SIG-M5 treated with dmso at 0.1 percent for 504 hours (cell line): ENCODE data around the gene SASH1.
"Not testable (repeated sequence)": the region's sequence is repeated elsewhere in the genome, so short reads cannot be mapped to it uniquely, and the experiment has no call there.

Experiments used
- DNase-seq: peaks from one replicate; lab custom pipeline; 2025; ENCODE audit not compliant: unreplicated experiment; lab: John Stamatoyannopoulos, UW

Gene SASH1

DNA sequence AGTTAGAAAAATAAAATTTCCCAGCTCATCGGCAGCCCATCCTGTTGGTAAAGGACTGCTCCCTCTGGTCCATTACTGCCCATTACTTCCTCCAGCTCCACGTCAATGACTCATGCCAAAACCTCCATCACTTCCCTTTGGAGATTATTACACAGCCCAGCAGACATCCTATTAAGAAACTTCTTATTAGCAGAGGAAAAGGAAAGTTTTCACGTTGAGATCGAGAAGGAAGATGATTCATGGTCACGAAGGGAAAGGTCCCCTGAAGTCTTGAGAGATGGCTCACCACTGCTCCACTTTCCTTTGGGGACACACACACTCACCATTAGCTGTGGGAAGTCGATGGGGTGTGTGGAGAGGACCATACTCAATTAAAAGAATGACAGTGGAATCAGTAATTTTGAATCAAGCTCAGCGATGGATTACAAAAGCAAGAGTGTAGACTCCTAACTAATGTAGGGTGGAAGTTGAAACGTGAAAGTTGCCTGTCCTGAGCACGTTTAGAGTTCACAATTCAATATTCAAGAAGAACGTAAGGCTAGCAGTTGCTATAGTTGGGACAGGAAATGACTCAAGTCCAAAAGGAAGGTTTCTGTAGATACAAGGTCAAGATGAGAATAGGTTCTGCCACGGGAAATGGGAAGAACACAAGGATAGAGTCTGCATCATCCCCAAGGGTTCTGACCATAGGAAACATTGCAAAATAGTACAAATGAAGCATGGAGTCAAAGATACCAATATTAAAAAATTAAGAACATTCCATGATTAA, 21.6 kb downstream of the SASH1 start:
- peak; percentile 78 for DNase-seq

DNA sequence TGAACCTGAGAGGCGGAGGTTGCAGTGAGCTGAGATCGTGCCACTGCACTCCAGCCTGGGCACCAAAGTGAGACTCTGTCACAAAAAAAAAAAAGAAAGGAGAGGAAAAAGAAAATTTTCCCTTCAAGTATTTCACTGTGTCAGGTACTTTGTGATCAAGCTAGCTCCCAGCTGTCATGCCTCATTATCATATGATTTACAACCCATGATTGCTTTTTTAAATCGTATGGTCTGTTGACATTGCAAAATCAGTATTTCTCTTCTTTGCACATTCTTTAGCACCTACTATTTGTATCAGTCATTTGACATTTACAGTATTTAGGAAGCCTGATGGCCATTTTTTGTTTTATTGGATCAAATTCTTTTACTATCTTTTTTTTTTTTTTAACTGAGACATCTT, 22.4 kb downstream of the SASH1 start:
- no peak for DNase-seq

DNA sequence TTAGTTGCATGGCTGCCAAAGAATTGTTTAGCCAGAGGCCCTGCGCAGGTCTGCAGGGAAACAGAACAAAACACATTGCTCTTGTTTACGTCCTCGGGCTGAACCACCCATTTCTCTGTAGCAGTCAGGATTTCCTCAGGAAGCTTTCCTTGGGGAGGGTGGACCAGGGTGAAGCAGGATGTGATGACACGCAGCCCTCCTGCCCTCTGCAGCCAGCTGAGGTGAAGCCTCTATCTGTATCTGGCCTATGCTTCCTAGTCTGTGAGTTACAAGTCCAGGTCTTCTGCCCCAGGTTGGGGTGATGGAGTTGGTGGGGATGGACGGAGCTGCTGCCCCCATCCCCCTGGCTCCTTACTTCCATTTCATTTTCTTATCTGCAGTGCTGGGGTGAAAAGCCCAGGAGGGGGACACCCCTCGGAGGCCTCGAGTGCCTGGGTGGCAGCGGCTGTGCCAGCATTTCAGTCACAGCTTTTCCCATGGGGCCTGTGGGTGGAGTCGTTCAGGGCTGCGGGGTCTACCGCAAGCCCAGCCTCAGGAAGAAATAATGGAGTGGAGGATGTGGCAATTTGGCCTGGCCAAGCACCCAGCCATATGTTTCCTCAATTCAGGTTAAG, 24.9 kb downstream of the SASH1 start:
- DNase-seq: peak; percentile 74

DNA sequence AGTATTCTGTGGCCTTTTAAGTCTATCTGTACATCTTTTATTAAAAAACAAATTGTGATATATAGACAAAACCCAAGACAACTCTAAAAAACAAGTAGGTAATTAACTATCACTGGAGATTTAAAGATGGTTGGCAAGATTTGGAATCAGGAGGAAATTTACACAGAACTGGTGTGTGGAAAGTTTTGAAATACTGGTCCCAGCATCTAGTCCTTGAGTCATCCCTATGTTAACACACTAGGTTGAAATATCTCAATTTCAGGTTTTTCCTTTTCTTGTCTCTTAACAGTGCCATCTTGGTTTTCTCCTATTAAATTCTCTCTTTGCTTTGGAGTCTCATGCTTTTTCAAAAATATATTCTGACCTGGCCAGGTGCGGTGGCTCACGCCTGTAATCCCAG, 27.5 kb downstream of the SASH1 start:
- DNase-seq: peak; percentile 50

DNA sequence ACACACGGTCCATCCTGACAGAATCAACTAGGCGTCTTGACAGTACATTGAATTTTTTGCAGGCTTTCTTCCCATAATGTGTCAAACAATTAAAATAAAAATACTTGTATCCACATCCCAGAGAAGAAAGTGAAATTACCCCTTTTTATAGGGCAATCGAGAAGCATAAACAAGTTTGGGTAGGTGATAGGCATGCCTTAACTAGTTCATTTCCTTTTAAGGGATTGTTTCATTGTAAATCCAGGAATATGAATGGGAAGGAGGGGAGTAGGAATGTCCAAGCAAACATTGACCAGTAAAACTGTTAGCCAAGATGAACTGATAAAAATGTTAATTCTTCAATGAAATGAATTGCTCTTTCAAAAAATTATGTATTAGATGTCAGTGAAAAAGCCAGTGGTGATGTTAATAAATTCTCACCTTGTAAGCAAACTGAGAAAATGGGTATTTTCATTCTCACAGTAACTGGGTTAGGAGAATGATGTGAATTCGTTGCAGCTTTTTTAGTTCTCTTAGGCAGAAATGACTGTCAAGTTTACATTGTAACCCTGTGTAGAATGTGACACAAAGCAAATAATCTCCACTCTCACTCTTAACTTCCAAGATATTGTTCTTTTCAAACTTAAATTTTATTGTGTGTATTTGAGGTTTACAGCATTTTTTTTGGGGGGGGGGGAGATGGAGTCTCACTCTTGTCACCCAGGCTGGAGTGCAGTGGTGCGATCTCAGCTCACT, 31.6 kb downstream of the SASH1 start:
- no peak for DNase-seq

DNA sequence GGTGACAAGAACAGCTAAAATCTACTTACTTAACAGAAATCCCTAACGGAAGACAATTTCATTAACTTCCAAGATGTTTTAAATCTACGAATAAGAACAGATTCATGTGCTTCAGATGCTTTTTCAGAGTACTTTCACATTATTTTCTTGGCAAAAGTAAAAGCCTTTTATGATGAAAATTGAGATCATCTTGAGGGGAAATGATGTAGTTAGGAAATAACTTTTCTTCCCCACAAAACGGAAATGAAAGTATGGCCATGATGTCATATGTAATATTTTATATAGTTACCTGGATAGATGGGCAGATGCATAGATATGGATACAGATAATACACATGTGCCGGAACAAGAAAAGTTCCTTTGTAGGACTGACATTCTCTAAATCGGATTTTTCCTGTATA, 32.8 kb downstream of the SASH1 start:
- DNase-seq: no peak

DNA sequence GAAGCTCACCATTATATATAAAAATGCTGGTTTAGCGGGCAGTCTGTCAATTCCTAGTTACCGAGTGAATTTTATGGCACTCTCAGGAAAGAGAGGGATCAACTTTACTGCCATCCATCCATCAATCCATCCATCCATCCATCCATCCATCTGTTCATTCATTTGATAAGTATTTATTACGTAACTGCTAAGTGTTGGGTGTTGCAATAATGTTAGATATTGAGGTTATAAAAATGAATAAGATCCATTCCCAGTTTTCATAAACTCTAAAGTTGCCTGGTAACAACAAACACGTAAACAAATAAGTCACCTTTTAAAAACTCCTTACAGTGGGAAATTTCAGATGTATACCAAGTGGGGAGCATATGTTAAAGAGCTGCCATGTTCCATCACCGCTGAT, 36.8 kb downstream of the SASH1 start:
- no peak for DNase-seq

DNA sequence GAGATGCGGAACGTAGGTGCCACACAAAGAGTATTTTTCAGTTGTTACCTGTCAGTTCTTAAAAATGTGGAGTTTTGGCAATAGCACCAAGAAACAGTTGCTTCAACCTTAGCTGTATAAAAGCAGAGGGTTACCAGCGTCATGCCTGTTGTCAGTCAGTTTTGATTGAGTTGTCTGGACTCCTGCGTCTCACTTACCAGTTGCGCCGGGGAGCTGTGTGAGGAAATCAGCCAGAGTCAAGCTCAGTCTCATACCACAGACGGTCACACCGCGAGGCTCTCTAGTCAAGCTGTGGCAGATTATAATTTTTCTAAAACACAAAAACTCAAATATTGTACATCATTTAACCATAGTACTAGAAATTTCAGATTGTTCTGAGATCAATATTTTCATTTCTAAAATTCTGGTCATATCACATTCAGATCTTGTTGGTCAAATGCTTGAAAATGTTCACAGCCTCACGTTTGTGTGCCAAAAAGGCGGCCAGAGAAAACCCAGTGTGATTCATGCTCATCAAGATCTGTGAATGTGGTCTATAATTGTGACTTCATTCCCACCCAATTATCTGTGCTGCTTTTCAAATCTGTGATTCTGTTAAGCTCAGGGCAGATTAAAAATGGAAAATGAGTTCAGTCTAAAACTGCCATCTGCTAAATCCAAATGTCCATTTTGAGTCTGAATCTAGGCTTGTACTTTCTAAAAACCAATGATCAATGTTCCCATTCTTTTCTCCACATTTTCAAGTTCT, 37.5 kb downstream of the SASH1 start:
- DNase-seq: peak; percentile 48

DNA sequence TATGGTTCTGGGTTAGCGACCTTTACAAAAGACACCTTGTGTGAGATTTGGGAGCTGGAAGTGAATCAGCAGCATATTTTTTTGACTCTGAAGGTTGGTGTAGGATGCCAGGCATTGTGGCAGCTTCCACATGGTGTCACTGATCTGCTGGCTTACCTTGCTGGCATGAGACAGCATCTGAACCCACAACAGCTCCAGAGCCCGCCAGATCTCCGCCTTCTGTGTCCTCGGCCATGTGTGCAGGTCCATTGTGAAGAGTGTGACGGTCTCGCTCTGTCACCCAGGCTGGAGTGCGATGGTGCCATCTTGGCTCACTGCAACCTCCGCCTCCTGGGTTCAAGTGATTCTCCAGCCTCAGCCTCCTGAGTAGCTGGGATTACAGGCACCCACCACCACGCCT, 39.4 kb downstream of the SASH1 start:
- DNase-seq: not testable (repeated sequence)

DNA sequence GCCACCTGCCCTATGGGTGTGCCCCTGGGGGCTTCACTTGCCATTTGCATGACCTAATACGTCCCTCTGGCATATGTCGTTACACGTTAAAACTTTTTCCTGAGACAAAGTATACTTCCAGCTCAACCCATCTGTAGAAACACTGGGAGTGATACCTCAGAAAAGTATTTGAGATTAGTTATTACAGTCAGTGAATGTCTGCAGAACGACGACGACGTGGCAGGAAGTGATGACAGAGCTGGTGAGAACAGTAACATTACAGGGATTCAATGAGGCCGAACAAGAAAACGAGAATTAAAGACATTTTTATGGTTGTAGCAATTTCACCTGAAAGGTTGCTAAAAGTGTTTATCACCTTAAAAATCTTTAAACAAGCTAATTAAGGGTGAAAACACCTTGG, 40.2 kb downstream of the SASH1 start:
- no peak for DNase-seq

DNA sequence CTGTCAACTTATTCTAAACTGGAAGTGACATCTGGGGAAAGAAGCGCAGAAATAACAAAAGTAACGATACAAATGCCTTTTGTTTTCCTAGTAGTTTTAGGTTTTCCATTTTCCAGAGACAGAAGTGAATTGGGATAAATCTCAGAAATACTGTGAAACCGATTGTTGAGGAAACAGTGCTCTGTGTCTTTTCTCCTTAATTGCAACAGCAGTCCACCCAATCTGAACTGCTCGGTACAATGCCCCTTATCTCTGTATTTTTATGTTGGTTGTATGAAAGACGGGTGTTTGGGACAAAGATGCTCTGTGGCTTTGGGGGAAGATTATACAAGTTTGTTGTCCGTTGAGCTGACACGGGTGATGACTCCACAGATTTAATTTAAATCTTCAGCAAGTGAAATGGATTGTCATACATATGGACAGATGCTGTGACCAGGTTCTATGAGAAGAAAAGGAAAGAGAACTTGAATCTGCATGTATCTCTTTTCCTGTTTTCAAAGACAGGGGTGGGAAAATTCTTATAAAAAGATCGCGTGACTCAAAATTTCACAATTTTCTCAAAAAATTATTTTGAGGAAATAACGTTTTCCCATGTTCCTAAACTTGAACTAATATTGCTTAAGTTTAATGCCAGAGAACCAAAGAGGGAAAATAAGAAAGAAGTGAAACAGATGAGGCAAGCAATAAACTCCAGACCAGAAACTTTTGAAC, 41.2 kb downstream of the SASH1 start:
- peak; percentile 90 for DNase-seq

DNA sequence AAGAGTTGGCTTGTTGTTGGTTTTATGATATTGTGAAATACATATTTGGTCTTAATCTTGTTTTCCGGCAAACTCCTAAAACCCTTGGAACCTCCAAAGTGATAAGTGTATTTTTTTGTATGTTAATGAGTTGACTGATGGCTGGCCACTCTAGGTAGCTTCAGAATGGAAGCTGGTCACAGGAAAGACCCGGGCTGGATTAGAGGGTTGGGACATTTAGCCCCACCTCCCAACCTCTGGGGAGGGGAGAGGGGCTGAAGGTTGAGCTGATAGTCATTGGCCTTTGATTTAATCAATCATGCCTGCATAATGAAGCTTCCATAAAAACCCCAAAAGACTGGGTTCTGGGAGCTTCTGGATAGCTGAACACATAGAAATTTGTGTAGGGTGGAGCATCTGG, 42.7 kb downstream of the SASH1 start:
- no peak for DNase-seq

DNA sequence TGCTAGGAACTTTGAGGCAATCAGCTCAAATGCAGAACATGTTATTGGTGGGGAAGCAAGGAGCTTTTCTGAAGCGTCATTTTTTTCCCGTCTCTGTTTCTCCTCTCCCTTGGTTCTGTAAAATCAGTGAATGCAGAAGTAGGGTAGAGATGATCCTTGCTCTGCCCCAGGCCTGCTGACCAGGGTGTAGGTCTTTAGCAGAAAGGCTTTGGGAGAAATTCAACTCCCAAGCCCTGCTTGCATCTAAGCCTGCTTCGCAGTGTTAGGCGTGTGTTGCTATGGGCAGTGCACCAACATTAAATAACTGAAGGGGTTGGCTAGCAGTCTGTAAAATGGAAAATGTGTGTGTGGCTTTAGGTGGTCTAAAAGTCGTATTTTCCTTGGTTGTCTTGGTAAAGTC, 45.9 kb downstream of the SASH1 start:
- DNase-seq: no peak

DNA sequence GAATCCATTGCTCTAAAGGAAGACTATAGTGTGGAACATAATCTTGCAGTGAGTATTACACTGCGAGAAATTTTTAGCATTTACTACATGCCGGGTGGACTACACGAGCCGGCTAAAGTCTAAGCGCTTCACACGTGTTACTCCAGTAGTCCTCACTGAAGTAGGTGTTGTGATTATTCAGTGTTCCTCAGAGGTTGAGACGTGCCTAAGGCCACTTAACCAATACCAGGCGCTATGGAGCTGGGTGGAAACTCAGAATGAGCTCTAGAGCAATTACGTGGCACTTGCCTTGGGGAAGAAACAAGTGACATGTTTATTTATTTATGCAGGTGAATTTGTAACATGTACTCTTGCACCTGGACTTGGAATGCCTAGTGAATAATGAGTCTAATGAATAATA, 46.4 kb downstream of the SASH1 start:
- DNase-seq: no peak

DNA sequence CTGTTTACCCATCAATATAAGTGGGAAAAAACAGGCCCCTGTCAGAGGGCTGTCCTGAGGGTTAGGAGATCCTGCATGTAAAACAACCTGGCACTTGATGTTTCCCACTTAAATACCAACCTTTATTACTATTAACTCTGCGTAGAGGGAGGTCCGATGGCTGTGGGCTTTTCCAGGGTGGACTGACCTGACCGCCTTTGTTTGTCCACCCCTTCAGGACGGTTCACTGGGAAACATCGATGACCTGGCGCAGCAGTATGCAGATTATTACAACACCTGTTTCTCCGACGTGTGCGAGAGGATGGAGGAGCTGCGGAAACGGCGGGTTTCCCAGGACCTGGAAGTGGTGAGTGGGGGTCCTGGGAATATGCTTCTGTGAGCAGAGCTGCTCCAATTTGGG, 47.3 kb downstream of the SASH1 start:
- no peak for DNase-seq

DNA sequence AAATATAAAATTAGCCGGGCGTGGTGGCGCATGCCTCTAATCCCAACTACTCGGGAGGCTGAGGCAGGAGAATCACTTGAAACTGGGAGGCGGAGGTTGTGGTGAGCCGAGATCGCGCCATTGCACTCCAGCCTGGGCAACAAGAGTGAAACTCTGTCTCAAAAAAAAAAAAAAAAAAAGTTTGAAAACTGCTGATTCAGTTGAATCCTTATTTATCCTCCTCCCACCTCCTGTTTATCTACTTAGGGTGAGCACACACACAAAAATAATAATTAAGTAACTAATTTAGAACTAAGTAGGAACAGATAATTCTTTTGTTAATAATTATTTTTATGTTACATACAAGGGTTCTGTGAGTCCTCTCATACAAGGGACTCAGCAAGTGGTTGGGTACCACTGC, 49.5 kb downstream of the SASH1 start:
- not testable (repeated sequence) for DNase-seq

DNA sequence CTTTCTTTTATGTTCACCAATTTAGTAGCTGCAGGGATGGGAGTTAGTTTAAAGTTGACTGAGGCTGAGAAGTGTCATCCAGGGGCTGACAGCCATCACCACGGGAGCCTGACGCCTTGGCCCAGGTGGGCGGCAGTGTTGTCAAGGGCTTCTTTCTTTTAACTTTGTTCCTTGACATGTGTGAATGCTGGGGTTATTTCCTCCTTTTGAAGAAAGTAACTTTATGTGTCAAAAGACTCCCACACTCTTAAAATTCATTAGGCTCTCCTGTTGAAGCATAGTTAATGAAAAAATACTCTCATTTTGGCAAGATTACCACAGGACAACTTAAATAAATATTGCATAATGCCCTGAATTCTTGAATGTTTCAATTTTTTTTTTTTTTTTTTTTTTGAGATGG, 50.0 kb downstream of the SASH1 start:
- peak; percentile 12 for DNase-seq

DNA sequence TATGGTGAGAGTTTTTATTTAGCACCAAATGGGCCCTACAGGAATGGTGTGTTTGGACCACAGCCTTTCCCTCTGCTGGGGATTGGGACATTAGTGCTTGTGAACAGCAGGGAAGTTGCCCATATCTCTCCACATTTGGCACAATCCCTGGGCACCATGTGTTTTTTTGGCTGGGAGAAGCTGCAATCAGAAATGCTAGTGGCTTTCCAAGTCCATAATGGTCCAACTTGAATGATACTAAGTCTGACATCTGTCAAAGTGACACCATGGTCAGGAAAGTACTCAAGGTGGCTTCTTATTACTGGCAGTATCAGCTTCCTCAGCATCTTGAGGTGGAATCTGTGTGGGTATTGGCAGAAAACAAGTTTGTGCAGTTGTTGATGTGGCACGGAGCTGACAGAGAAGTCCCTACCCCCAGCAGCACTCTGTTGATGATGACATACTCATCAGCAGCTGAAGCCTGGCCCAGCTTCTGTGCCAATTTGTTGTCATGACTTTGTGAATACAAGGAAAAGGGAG, 53.0 kb downstream of the SASH1 start:
- no peak for DNase-seq

DNA sequence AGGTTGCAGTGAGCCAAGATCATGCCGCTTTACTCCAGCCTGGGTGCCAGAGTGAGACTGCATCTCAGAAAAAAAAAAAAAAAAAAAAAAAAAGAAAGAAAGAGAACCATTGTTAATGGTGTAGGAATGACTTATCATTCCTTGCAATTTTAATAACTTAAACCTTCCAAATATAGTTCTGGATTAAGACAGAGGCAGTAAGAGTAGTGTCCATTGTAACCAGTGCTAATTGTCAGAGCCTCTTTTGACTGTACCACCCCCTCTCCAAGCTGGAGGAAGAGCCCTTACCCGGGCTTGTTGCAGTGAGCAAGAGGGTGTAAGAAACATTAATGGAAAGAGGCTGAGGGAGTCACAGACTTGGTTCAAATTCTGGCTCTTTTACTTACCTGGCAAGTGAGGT, 53.8 kb downstream of the SASH1 start:
- no peak for DNase-seq

DNA sequence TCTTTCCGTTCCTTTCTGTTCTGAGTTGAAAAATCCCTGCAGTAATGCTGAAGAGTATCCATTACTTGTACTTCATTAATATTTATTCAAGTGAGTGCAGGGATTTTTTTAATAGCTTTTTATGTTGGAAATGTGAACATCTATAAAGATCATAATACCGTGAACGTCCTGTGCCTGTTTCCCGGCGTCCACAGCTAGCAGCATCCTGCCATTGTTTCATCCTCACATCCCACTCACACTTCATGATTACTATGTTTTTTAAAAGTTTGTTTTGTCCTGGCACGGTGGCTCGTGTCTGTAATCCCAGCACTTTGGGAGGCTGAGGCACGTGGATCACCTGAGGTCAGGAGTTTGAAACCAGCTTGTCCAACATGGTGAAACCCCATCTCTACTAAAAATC, 54.3 kb downstream of the SASH1 start:
- DNase-seq: no peak

DNA sequence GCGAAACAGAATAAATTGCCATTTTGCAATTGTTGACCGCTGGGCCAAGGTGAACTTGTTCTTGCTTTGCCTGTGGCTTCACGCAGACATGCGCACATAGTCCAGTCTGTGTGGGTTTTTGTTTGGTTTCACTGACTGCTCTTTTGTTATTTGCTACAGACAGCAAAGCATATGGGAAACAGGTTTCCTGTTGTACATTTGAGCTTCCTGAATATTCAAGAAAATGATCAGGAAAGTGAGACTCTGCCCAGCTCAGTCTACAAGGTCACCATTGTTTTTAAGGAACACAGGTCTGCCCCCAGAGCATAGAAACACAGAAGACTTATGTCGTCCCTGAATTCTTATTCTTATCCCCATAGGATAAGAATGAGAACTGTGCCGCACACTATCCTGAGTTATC, 55.6 kb downstream of the SASH1 start:
- DNase-seq: no peak
